Stimulated activated memory B cell treated with anti-CD40 and anti-IgM and Interleukin-4, amounts not matched to agents 10 μg/mL and 1 μg/mL and 100 μg/mL, for 72 hours (primary cell): Measurements from ENCODE around the gene KHDC1.
A peak's percentile ranks its signal among the peaks of the same experiment; 100 is the strongest.
"Not testable (repeated sequence)": the region's sequence is repeated elsewhere in the genome, so short reads cannot be mapped to it uniquely, and the experiment has no call there.

Experiments
- ATAC-seq: fragments of 150-1000 bp; cut with Tn5 transposase; 2 replicates; pipeline ENCODE4 v1.10.0; 2021
- H3K27ac Mint-ChIP-seq: one replicate; pipeline ENCODE4 v1.8.0; 2022; ENCODE audit warnings: mild to moderate bottlenecking, mixed read lengths
- H3K27me3 Mint-ChIP-seq: one replicate; pipeline ENCODE4 v1.8.0; 2022; ENCODE audit warnings: mixed read lengths
- H3K36me3 Mint-ChIP-seq: one replicate; pipeline ENCODE4 v1.8.0; 2022; ENCODE audit warnings: mixed read lengths
- H3K4me1 Mint-ChIP-seq: one replicate; pipeline ENCODE4 v1.8.0; 2022; ENCODE audit warnings: mixed read lengths
- H3K4me3 Mint-ChIP-seq: one replicate; pipeline ENCODE4 v1.8.0; 2022; ENCODE audit warnings: mild to moderate bottlenecking, moderate library complexity, mixed read lengths
- H3K9me3 Mint-ChIP-seq: one replicate; pipeline ENCODE4 v1.8.0; 2022; ENCODE audit warnings: mixed read lengths

The KHDC1 gene

DNA sequence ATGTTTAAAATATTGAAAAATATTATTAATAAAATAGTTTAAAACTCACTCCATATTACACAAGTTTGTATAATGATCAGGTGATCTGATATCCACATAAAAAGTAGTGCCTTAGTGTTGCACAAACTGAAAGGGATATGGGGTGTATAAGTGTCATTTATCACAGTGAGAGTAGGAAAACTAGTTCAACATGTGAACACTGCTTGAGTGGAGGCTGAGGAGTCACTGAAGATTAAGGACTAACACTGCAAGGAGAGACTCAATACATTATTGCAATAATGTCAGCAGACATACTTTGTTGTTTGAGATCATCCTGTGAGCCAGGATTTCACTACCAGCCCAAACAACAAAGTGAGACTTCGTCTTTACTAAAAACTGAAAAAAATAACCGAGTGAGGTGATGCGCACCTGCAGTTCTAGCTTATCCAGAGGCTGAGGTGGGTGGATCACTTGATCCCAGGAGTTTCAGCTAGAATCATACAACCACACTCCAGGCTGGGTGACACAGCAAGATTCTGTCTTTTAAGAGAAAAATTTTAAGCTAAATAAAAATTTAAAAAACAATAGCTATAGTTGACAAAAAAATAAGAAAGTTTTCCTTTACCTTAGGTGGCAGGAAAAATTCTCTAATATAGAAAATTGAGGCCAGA, 35.3 kb downstream of the KHDC1 start:
- Mint-ChIP-seq H3K36me3 (no peaks in the 10 kb centered on the region), H3K4me1 (peaks cover 18% of the 10 kb centered on the region), H3K9me3 (no peaks in the 10 kb centered on the region), H3K27ac (no peak overlapping the region), H3K4me3 (no peak overlapping the region), H3K27me3 (no peaks in the 10 kb centered on the region)
- ATAC-seq: no peak

DNA sequence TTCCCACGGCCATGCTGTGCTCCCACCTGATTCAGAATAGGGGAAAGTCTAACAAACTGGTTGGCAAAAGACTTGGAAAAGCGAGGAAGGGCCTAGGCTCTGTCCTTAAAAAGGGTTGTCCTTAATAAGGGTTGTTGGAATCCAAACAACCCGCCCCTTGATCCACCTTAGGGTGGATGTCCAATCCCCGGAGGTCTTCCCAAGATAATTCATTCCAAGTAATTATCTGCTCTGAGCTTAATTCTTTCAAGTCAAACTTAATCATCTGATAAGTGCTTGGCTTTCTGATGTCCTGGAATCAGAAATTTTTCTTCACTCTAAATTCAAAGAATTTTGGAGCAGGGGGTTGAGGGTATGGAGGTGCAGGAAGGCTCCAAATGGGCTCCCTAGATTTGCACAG, 37.6 kb downstream of the KHDC1 start, which contains the start of gene KHDC1L:
KHDC1L (minus strand) TSS at position 101 of the 400 bp plus-strand sequence; CDS start at position 13, 88 bp downstream.
- no peaks in the 10 kb centered on the region for H3K27me3 Mint-ChIP-seq

DNA sequence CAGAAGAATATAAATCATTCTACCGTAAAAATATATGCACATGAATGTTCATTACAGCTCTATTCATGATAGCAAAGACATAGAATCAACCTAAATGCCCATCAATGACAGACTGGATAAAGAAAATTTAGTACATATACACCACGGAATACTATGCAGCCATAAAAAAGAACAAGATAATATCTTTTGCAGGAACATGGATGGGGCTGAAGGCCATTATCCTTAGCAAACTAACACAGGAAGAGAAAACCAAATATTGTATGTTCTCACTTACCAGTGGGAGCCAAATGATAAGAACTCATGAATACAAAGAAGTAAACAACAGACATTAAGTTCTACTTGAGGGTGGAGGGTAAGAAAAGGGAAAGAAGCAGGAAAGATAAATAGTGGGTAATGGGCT, 46.1 kb downstream of the KHDC1 start:
- H3K9me3 Mint-ChIP-seq: no peaks in the 10 kb centered on the region
- H3K27ac Mint-ChIP-seq: no peak overlapping the region
- H3K36me3 Mint-ChIP-seq: no peaks in the 10 kb centered on the region
- H3K4me1 Mint-ChIP-seq: no peaks in the 10 kb centered on the region
- H3K4me3 Mint-ChIP-seq: no peak overlapping the region
- H3K27me3 Mint-ChIP-seq: peaks cover 10% of the 10 kb centered on the region
- ATAC-seq: no peak

More for the DNA sequence above, 37.6 kb downstream of the KHDC1 start, which contains the start of gene KHDC1L:
- H3K27ac Mint-ChIP-seq: no peak within 1 kb of the TSS
- no peaks in the 10 kb centered on the region for H3K9me3 Mint-ChIP-seq
- H3K36me3 Mint-ChIP-seq: no peaks in the 10 kb centered on the region
- ATAC-seq: no peak
- H3K4me1 Mint-ChIP-seq: peaks cover 9% of the 10 kb centered on the region
- H3K4me3 Mint-ChIP-seq: no peak within 1 kb of the TSS

DNA sequence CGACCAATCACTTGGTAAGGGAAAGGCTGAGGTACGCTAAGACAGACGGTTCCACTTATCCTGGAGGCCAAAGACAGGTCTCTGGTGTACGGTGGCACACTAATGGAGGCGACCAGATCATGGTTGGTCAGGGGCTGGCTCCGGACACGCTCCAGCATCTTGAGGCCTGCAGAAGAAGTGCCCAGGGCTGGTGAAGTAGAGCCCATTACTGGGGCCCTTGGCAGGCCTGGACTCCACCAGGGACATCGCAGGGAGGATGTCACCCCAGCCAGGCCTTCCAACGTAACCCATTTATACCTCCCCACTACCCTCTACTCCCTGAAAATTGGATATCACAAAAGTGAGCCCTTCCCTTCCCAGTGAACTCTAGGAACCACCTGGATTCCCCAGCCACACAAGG, 53.9 kb downstream of the KHDC1 start:
- H3K9me3 Mint-ChIP-seq: no peaks in the 10 kb centered on the region

DNA sequence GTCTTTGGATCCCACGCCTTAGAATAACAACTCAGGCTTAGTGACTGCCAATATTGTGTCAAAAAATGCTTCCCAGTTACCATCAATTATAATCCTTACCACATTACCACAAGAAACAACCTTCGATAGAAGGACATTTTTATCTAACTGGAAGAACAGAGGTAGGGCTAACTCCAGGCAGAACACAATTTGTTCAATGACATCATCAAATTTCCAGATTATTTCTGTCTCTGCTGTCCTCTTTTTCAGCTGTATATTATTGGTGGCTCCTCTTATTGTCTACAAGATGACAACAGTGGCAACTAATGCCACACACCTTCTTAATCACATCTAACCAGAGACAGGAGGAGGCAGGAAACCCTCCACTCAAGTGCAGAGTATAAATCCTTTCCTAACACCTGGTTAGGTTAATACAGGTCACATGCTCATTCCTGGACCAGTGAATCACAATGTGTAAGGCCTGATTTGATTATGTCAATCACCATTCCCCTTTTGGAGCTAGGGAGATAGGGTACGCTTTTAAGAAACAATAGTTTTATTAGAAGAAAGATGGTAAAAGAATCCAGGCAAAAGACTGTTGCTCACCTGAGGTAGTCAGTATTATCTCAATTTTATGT, 55.7 kb downstream of the KHDC1 start:
- no peaks in the 10 kb centered on the region for H3K9me3 Mint-ChIP-seq
- no peaks in the 10 kb centered on the region for H3K36me3 Mint-ChIP-seq
- H3K4me3 Mint-ChIP-seq: no peak overlapping the region
- no peak for ATAC-seq
- no peaks in the 10 kb centered on the region for H3K4me1 Mint-ChIP-seq
- H3K27me3 Mint-ChIP-seq: no peaks in the 10 kb centered on the region
- H3K27ac Mint-ChIP-seq: no peak overlapping the region

More for the DNA sequence above, 53.9 kb downstream of the KHDC1 start:
- H3K27me3 Mint-ChIP-seq: no peaks in the 10 kb centered on the region
- H3K27ac Mint-ChIP-seq: no peak overlapping the region
- no peaks in the 10 kb centered on the region for H3K36me3 Mint-ChIP-seq
- H3K4me1 Mint-ChIP-seq: no peaks in the 10 kb centered on the region
- no peak overlapping the region for H3K4me3 Mint-ChIP-seq
- ATAC-seq: peak; percentile 18

DNA sequence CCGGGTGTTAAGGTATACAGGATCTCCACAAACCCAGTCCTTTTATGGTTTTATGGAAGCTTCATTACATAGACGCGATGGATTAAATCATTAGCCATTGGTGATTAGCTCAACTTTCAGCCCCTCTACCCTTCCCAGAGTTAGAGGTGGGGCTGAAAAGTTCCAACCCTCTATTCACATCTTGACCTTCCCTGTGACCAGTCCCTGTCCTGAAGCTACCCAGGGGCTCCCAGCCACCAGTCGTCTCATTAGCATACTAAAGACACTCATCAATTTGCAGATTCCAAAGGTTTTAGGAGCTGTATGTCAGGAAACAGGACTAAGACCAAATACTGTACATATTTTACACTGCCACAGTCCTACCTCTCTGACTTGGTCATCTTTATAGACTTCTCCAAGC, 58.7 kb downstream of the KHDC1 start:
- H3K27ac Mint-ChIP-seq: no peak overlapping the region
- H3K4me3 Mint-ChIP-seq: no peak overlapping the region
- ATAC-seq: no peak
- no peaks in the 10 kb centered on the region for H3K36me3 Mint-ChIP-seq
- no peaks in the 10 kb centered on the region for H3K27me3 Mint-ChIP-seq
- no peaks in the 10 kb centered on the region for H3K9me3 Mint-ChIP-seq
- H3K4me1 Mint-ChIP-seq: no peaks in the 10 kb centered on the region

DNA sequence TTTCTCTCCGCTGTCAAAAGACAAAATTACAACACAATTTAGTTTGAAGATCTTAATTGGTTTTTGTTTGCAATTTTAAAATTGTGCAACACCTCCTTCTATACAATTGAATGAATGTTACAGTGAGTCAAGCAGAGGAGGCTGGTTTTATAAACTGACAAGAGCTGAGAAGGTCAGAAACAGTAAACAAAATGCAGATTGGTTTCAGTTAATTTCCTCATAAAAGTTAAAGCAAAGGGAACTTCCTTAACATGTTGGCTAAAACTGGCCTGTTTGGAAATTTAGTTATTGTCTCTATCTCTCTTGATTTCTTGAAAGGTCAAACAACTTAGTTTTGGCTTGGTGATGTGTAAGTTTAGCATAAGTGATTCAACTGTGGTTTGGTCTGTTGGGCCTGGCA, 59.9 kb downstream of the KHDC1 start:
- Mint-ChIP-seq H3K4me3 (no peak overlapping the region), H3K27me3 (no peaks in the 10 kb centered on the region), H3K9me3 (no peaks in the 10 kb centered on the region), H3K27ac (no peak overlapping the region), H3K4me1 (no peaks in the 10 kb centered on the region), H3K36me3 (no peaks in the 10 kb centered on the region)
- ATAC-seq: no peak

DNA sequence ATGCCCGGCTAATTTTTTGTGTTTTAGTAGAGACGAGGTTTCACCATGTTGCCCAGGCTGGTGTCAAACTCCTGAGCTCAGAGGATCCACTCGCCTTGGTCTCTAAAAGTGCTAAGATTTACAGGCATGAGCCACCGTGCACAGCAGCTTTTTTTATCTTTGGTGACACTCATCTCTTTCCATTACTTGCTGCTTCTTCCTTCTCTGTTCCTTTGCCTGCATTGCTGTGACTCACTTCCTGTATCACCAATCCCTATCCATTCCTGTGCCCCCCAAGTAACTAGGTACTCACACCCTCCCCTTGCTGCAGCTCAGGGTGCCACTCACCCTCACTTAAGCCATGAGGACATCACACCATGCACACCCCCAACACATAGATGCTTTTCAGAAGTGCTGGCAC, 62.3 kb downstream of the KHDC1 start:
- no peaks in the 10 kb centered on the region for H3K9me3 Mint-ChIP-seq
- H3K36me3 Mint-ChIP-seq: peaks cover under 1% of the 10 kb centered on the region
- no peaks in the 10 kb centered on the region for H3K27me3 Mint-ChIP-seq
- no peaks in the 10 kb centered on the region for H3K4me1 Mint-ChIP-seq
- H3K27ac Mint-ChIP-seq: no peak overlapping the region
- ATAC-seq: no peak
- H3K4me3 Mint-ChIP-seq: no peak overlapping the region

DNA sequence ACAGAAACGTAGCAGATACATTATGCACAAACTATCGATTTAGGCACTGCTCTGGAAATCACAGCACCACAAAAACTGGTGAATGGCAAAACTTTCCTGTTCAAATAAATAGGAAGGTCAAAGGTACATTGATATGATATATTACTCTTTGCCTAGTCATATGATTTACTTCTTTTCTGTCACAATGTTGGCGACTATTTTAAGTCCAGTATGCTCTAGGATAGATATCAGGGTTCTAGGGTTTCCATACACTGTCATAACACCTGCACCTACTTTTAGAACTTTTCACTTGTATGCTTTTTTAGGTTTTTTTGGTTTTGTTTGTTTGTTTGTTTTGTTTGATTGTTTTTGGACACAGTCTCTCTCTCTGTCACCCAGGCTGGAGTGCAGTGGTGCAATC, 62.7 kb downstream of the KHDC1 start:
- Mint-ChIP-seq H3K27me3 (no peaks in the 10 kb centered on the region), H3K36me3 (peaks cover 5% of the 10 kb centered on the region), H3K4me1 (no peaks in the 10 kb centered on the region), H3K4me3 (no peak overlapping the region), H3K27ac (no peak overlapping the region), H3K9me3 (no peaks in the 10 kb centered on the region)
- ATAC-seq: no peak

DNA sequence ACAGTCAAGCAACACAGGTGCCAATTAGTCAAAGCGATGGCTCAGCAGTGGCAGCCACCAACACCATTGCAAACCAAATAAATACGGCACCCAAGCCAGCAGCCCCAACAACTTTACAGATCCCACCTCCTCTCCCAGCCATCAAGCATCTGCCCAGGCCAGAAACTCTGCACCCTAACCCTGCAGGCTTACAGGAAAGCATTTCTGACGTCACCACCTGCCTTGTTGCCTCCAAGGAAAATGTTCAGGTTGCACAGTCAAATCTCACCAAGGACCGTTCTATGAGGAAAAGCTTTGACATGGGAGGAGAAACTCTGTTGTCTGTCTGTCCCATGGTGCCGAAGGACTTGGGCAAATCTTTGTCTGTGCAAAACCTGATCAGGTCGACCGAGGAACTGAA, 68.3 kb downstream of the KHDC1 start:
- H3K36me3 Mint-ChIP-seq: peaks cover 17% of the 10 kb centered on the region
- no peaks in the 10 kb centered on the region for H3K4me1 Mint-ChIP-seq
- H3K27ac Mint-ChIP-seq: no peak overlapping the region
- H3K4me3 Mint-ChIP-seq: no peak overlapping the region
- H3K27me3 Mint-ChIP-seq: no peaks in the 10 kb centered on the region
- no peaks in the 10 kb centered on the region for H3K9me3 Mint-ChIP-seq
- no peak for ATAC-seq

DNA sequence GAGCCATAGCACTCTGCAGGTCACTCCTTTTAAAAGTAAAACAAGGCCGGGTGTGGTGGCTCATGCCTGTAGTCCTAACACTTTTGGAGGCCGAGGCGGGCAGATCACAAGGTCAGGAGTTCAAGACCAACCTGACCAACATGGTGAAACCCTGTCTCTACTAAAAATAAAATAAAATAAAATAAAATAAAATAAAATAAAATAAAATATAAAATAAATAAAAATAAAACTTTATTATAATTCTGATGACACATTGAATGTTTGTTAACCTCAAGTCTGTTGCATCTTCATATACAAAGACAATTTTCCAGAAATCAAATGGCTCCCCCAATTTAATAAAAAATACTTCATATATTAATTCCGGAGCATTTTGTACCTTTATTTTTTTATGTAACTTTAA, 69.7 kb downstream of the KHDC1 start:
- not testable (repeated sequence) for H3K4me3 Mint-ChIP-seq, H3K9me3 Mint-ChIP-seq, H3K27ac Mint-ChIP-seq, H3K27me3 Mint-ChIP-seq, H3K4me1 Mint-ChIP-seq, ATAC-seq
- H3K36me3 Mint-ChIP-seq: peaks cover 17% of the 10 kb centered on the region
